Prostate gland (tissue), 2 donors: ENCODE data around the gene KLF7.

Source experiments
- POLR2A ChIP-seq: fragments of 450-650 bp; IDR thresholded peaks from one replicate; pipeline ENCODE4 v1.6.1; 2016; ENCODE audit warnings: antibody characterized with exemption, mild to moderate bottlenecking
- POLR2AphosphoS5 ChIP-seq: sonication (generic); formaldehyde crosslinking; IDR thresholded peaks from one replicate; pipeline ENCODE4 v1.6.1; 2017; ENCODE audit warnings: antibody characterized with exemption
- TF ChIP-seq, protein P1 (sequence below), 4 experiments: fragments of 200-600 bp in 2 of 4; fragments of 450-650 bp in 2 of 4; sonication (generic) in 2 of 4; IDR thresholded peaks; 1 replicate in 3 of 4; 2 replicates in 1 of 4; pipeline ENCODE4 v1.5.1; 2016 to 2019; ENCODE audit warnings: antibody characterized with exemption in 4 of 4, mild to moderate bottlenecking in 2 of 4, moderate library complexity in 2 of 4

DNA sequence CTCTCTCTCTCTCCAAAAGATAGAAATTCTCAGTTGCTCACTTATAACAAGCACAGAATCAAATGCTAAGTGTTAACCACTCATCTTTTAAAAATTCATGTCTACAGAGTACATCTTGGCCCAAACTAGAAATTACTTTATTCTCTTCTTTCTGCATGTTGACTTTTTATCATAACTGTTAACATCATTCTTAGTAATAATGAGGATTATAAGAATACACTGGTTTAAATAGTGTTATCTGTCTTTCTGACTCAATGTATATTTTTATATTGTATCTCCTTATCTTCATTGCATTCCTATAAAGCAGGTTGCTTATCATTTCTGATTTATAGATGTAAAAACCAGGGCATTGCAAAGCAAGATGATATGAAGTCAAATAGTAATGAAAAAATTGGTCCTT is 17.8 kb upstream of the KLF7 start:
- TF ChIP-seq, protein P1, sequence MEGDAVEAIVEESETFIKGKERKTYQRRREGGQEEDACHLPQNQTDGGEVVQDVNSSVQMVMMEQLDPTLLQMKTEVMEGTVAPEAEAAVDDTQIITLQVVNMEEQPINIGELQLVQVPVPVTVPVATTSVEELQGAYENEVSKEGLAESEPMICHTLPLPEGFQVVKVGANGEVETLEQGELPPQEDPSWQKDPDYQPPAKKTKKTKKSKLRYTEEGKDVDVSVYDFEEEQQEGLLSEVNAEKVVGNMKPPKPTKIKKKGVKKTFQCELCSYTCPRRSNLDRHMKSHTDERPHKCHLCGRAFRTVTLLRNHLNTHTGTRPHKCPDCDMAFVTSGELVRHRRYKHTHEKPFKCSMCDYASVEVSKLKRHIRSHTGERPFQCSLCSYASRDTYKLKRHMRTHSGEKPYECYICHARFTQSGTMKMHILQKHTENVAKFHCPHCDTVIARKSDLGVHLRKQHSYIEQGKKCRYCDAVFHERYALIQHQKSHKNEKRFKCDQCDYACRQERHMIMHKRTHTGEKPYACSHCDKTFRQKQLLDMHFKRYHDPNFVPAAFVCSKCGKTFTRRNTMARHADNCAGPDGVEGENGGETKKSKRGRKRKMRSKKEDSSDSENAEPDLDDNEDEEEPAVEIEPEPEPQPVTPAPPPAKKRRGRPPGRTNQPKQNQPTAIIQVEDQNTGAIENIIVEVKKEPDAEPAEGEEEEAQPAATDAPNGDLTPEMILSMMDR (IDR thresholded peaks at IDR 0.05), result no peak
- TF ChIP-seq POLR2A, result no peak
- TF ChIP-seq POLR2AphosphoS5, result no peak
